ENCODE measurements around the gene TRAPPC6A. TPM values are rescaled to one million over a fixed set of nuclear protein-coding genes. Genes with fewer than 3 reads are reported as not detected.

The TRAPPC6A gene
- total RNA-seq, 4 donors from 2014 or later: 15.7 to 51.2 (median 29.7) TPM; not detected in 1

GRCh38 chr19:45128806-45129205 is 49.2 kb downstream of the TRAPPC6A start:
- TF ChIP-seq POLR2AphosphoS5 (IDR thresholded peaks at IDR 0.05) (no peak), POLR2A (IDR thresholded peaks at IDR 0.05) (no peak)
- H3K9me3 ChIP-seq: no peaks in the 10 kb centered on the region
- no peak overlapping the region for H3K27ac ChIP-seq
- 94 to 100% methylated on average over 1 to 5 of the region's 5 CpGs for WGBS, 2 donors (ENCODE audit: low coverage in 1 of 2)
- in situ Hi-C loops (cut with MboI; ENCODE audit: low pct_ligation_motif_present in 1 of 4, low pct_unique_long_range_greater_than_20kb in 1 of 4, low sequenced_read_pairs in 3 of 4): no loop called here
- intact Hi-C loops (cut with DNase I; ENCODE audit: low total_unique reads): no loop called here
- no peak for DNase-seq
- H3K4me3 ChIP-seq: no peak overlapping the region
- H3K27me3 ChIP-seq: no peaks in the 10 kb centered on the region
- no peaks in the 10 kb centered on the region for H3K36me3 ChIP-seq
- peaks cover 0 to 4% (median 1%) of the 10 kb centered on the region in 4 donors for H3K4me1 ChIP-seq

GRCh38 chr19:45128146-45128545 is 49.9 kb downstream of the TRAPPC6A start:
- in situ Hi-C loops (cut with MboI; ENCODE audit: low pct_ligation_motif_present in 1 of 4, low pct_unique_long_range_greater_than_20kb in 1 of 4, low sequenced_read_pairs in 3 of 4): no loop called here
- Histone ChIP-seq H3K9me3 (no peaks in the 10 kb centered on the region), H3K36me3 (no peaks in the 10 kb centered on the region), H3K27me3 (no peaks in the 10 kb centered on the region), H3K4me3 (no peak overlapping the region), H3K4me1 (peaks cover 0 to 9% (median 2%) of the 10 kb centered on the region in 4 donors), H3K27ac (no peak overlapping the region)
- WGBS, 2 donors (ENCODE audit: low coverage in 1 of 2): 84 to 86% methylated on average over 5 of the region's 5 CpGs
- TF ChIP-seq POLR2AphosphoS5 (IDR thresholded peaks at IDR 0.05) (no peak), POLR2A (IDR thresholded peaks at IDR 0.05) (no peak), CTCF (IDR thresholded peaks at IDR 0.05) (no peak), EP300 (IDR thresholded peaks at IDR 0.05; ENCODE audit: low read depth) (no peak)
- intact Hi-C loops (cut with DNase I; ENCODE audit: low total_unique reads): no loop called here
- DNase-seq: no peak

- H3K36me3 ChIP-seq: no peaks in the 10 kb centered on the region
- in situ Hi-C loops (cut with MboI; ENCODE audit: low pct_ligation_motif_present in 1 of 4, low pct_unique_long_range_greater_than_20kb in 1 of 4, low sequenced_read_pairs in 3 of 4) (no loop called here), intact Hi-C loops (cut with DNase I; ENCODE audit: low total_unique reads) (no loop called here)
- TF ChIP-seq POLR2A (IDR thresholded peaks at IDR 0.05) (no peak), EP300 (IDR thresholded peaks at IDR 0.05; ENCODE audit: low read depth) (no peak), POLR2AphosphoS5 (IDR thresholded peaks at IDR 0.05) (no peak), CTCF (IDR thresholded peaks at IDR 0.05) (no peak)
- no peaks in the 10 kb centered on the region for H3K9me3 ChIP-seq
- DNase-seq: no peak
- H3K27ac ChIP-seq: no peak overlapping the region
- H3K27me3 ChIP-seq: no peaks in the 10 kb centered on the region
- 80 to 93% methylated on average over 1 to 7 of the region's 7 CpGs for WGBS, 2 donors (ENCODE audit: low coverage in 1 of 2)
- H3K4me3 ChIP-seq: no peak overlapping the region
- peaks cover 0 to 22% (median 3%) of the 10 kb centered on the region in 4 donors for H3K4me1 ChIP-seq
These were observed 51.4 kb downstream of the TRAPPC6A start for GRCh38 chr19:45126654-45127053.

- no peaks in the 10 kb centered on the region for H3K36me3 ChIP-seq
- peaks cover 0 to 25% (median 6%) of the 10 kb centered on the region in 4 donors for H3K4me1 ChIP-seq
- 70% methylated on average over 9 of the region's 12 CpGs; no CpG with 5 or more reads in 1 of the 2 donors for whole genome bisulfite sequencing, 2 donors (ENCODE audit: low coverage in 1 of 2)
- intact Hi-C loops (cut with DNase I; ENCODE audit: low total_unique reads): no loop called here
- no peaks in the 10 kb centered on the region for H3K9me3 ChIP-seq
- H3K27me3 ChIP-seq: no peaks in the 10 kb centered on the region
- peak; percentile 85 for DNase-seq
- in situ Hi-C loops (cut with MboI; ENCODE audit: low pct_ligation_motif_present in 1 of 4, low pct_unique_long_range_greater_than_20kb in 1 of 4, low sequenced_read_pairs in 3 of 4): no loop called here
- no peak overlapping the region for H3K27ac ChIP-seq
- no peak overlapping the region for H3K4me3 ChIP-seq
- TF ChIP-seq CTCF (IDR thresholded peaks at IDR 0.05) (peak; percentile 57 to 87 (median 72)), EP300 (IDR thresholded peaks at IDR 0.05; ENCODE audit: low read depth) (no peak)
These were observed 52.0 kb downstream of the TRAPPC6A start for GRCh38 chr19:45125975-45126493.

- H3K36me3 ChIP-seq: no peaks in the 10 kb centered on the region
- no peak overlapping the region for H3K4me3 ChIP-seq
- intact Hi-C loops (cut with DNase I; ENCODE audit: low total_unique reads): no loop called here
- H3K27ac ChIP-seq: no peak overlapping the region
- H3K4me1 ChIP-seq: peaks cover 0 to 25% (median 7%) of the 10 kb centered on the region in 4 donors
- 89 to 100% methylated on average over 3 to 9 of the region's 9 CpGs for WGBS, 2 donors (ENCODE audit: low coverage in 1 of 2)
- DNase-seq: no peak
- in situ Hi-C loops (cut with MboI; ENCODE audit: low pct_ligation_motif_present in 1 of 4, low pct_unique_long_range_greater_than_20kb in 1 of 4, low sequenced_read_pairs in 3 of 4): no loop called here
- no peaks in the 10 kb centered on the region for H3K9me3 ChIP-seq
- no peaks in the 10 kb centered on the region for H3K27me3 ChIP-seq
- TF ChIP-seq CTCF (IDR thresholded peaks at IDR 0.05): no peak
- TF ChIP-seq POLR2AphosphoS5 (IDR thresholded peaks at IDR 0.05): no peak
- TF ChIP-seq EP300 (IDR thresholded peaks at IDR 0.05; ENCODE audit: low read depth): no peak
- no peak for TF ChIP-seq POLR2A (IDR thresholded peaks at IDR 0.05)
These were observed 52.7 kb downstream of the TRAPPC6A start for GRCh38 chr19:45125360-45125759.

Data from transverse colon (tissue), 4 donors.